ENCODE data around the gene ACOXL.

GRCh38 chr2:110742412-110742811, 10.0 kb downstream of the ACOXL start:
- TF ChIP-seq POLR2A (IDR thresholded peaks at IDR 0.05; ENCODE audit: low read length), result no peak
- no peak for TF ChIP-seq GATA1 (IDR thresholded peaks at IDR 0.05; ENCODE audit: low read depth, low read length)

All from erythroblast (primary cell).